OCI-LY1 (cell line): ENCODE measurements around the gene EPDR1.

Experiments used
- H2AFZ ChIP-seq: fragments of 200-600 bp; sonication (generic), shearing (Covaris generic); 2 replicates; pipeline ENCODE4 v1.6.0; 2014; ENCODE audit warnings: antibody characterized with exemption, mild to moderate bottlenecking, low read length
- H3F3A ChIP-seq: fragments of 200-600 bp; sonication (generic), shearing (Covaris generic); 2 replicates; pipeline ENCODE4 v1.6.0; 2014; ENCODE audit warnings: mild to moderate bottlenecking, antibody characterized with exemption, low read length, moderate library complexity; ENCODE audit not compliant: insufficient read depth
- H3K27ac ChIP-seq: fragments of 200-600 bp; sonication (generic); 2 replicates; pipeline ENCODE4 v1.5.1; 2014; ENCODE audit warnings: low read length, mixed run types, mild to moderate bottlenecking, low read depth; ENCODE audit not compliant: poor library complexity, severe bottlenecking
- H3K27me3 ChIP-seq: fragments of 200-600 bp; sonication (generic); 2 replicates; pipeline ENCODE4 v1.6.0; 2014; ENCODE audit warnings: antibody characterized with exemption, mild to moderate bottlenecking, low read length, moderate library complexity; ENCODE audit not compliant: insufficient read depth
- H3K36me3 ChIP-seq: fragments of 200-600 bp; sonication (generic); 2 replicates; pipeline ENCODE4 v1.6.1; 2014; ENCODE audit warnings: mild to moderate bottlenecking, antibody characterized with exemption, low read length, moderate library complexity, mixed read lengths; ENCODE audit not compliant: insufficient read depth
- H3K4me1 ChIP-seq: fragments of 200-600 bp; sonication (generic); 2 replicates; pipeline ENCODE4 v1.5.1; 2014; ENCODE audit warnings: mild to moderate bottlenecking, low read length, moderate library complexity; ENCODE audit not compliant: insufficient read depth, severe bottlenecking
- H3K4me2 ChIP-seq: fragments of 200-600 bp; sonication (generic), shearing (Covaris generic); 2 replicates; pipeline ENCODE4 v1.6.1; 2014; ENCODE audit warnings: low read length
- H3K4me3 ChIP-seq: fragments of 200-600 bp; sonication (generic); 2 replicates; pipeline ENCODE4 v1.5.1; 2014; ENCODE audit warnings: low read length, low read depth, mild to moderate bottlenecking, mixed read lengths; ENCODE audit not compliant: poor library complexity, severe bottlenecking
- H3K79me2 ChIP-seq: fragments of 200-600 bp; shearing (Covaris generic); 2 replicates; pipeline ENCODE4 v1.6.1; 2016; ENCODE audit warnings: mixed run types, low read length, mixed read lengths; ENCODE audit not compliant: insufficient read depth
- H3K9ac ChIP-seq: fragments of 200-600 bp; sonication (generic), shearing (Covaris generic); 2 replicates; pipeline ENCODE4 v1.6.1; 2014; ENCODE audit warnings: mild to moderate bottlenecking, low read length, mixed read lengths
- H3K9me2 ChIP-seq: fragments of 200-600 bp; sonication (generic), shearing (Covaris generic); 2 replicates; pipeline ENCODE4 v1.6.1; 2014; ENCODE audit warnings: low read depth, mild to moderate bottlenecking, low read length, mixed read lengths
- H3K9me3 ChIP-seq: fragments of 200-600 bp; shearing (Covaris generic); 2 replicates; pipeline ENCODE4 v1.6.1; 2014; ENCODE audit warnings: low read length, mixed read lengths
- H4K20me1 ChIP-seq: fragments of 200-600 bp; sonication (generic), shearing (Covaris generic); 2 replicates; pipeline ENCODE4 v1.6.0; 2016; ENCODE audit warnings: mild to moderate bottlenecking, low read length; ENCODE audit not compliant: insufficient read depth
- CTCF ChIP-seq: fragments of 200-600 bp; sonication (generic), shearing (Covaris generic); IDR thresholded peaks from 2 replicates; pipeline ENCODE4 v1.5.1; 2017; ENCODE audit warnings: mild to moderate bottlenecking, antibody characterized with exemption, low read length, moderate library complexity, mixed read lengths
- EZH2 ChIP-seq: fragments of 200-600 bp; sonication (generic), shearing (Covaris generic); IDR thresholded peaks from 2 replicates; pipeline ENCODE4 v1.8.0; 2017; ENCODE audit warnings: borderline replicate concordance, mixed run types, mild to moderate bottlenecking, antibody characterized with exemption, low read length, moderate library complexity, mixed read lengths

EPDR1 gene

GRCh38 chr7:37894671-37895070 is 25.8 kb upstream of the EPDR1 start:
- Histone ChIP-seq H3K9ac (no peak overlapping the region), H3K27me3 (no peaks in the 10 kb centered on the region), H3K4me2 (no peak overlapping the region), H3F3A (no peaks in the 10 kb centered on the region), H3K27ac (no peak overlapping the region), H3K9me3 (no peaks in the 10 kb centered on the region), H4K20me1 (no peaks in the 10 kb centered on the region), H2AFZ (no peak overlapping the region), H3K79me2 (no peaks in the 10 kb centered on the region), H3K9me2 (no peaks in the 10 kb centered on the region), H3K4me3 (no peak overlapping the region), H3K36me3 (no peaks in the 10 kb centered on the region), H3K4me1 (no peaks in the 10 kb centered on the region)
- no peak for TF ChIP-seq EZH2
- no peak for TF ChIP-seq CTCF

- H3K4me2 ChIP-seq, result no peak overlapping the region
- H3K9me3 ChIP-seq, result no peaks in the 10 kb centered on the region
- no peak overlapping the region for H2AFZ ChIP-seq
- no peak overlapping the region for H3K4me3 ChIP-seq
- no peaks in the 10 kb centered on the region for H3K27me3 ChIP-seq
- TF ChIP-seq CTCF (no peak), EZH2 (no peak)
- H3K9me2 ChIP-seq, result no peaks in the 10 kb centered on the region
- H3K79me2 ChIP-seq, result no peaks in the 10 kb centered on the region
- no peak overlapping the region for H3K9ac ChIP-seq
- H3K27ac ChIP-seq, result no peak overlapping the region
- H3F3A ChIP-seq, result no peaks in the 10 kb centered on the region
- H3K36me3 ChIP-seq, result no peaks in the 10 kb centered on the region
- H3K4me1 ChIP-seq, result no peaks in the 10 kb centered on the region
- no peaks in the 10 kb centered on the region for H4K20me1 ChIP-seq
Measured at GRCh38 chr7:37899712-37900247, 20.7 kb upstream of the EPDR1 start.

DNA sequence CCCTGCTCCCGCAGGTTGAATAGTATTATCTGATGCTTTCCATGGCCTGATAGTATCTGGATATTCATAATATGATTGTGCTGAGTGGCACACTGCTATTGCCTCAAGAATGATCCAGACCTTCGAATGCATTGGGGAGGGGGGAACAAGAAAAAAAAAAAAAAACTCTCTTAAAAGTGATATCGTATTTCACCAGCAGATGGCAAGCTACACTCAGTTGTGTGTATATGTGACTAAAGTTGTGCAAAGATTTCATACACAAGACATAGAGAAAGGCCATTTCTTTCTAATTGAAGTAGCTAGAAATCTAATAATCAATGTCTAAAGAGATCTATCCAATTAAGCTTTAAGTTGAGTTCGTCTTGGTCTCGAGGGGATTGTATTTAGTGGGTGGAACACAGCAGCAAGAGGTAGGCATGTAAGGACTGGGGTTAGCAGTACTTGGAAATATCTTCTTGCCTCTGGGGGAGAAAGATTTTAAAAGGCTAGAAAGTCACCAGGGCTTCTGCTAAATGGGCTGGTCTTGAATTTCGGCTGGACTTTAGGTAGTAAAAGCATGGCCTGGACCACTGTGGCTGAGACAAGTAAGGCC is 19.1 kb upstream of the EPDR1 start:
- Histone ChIP-seq H3K4me2 (no peak overlapping the region), H2AFZ (no peak overlapping the region)
- peak; percentile 81 for TF ChIP-seq CTCF
- TF ChIP-seq EZH2, result no peak

More for the DNA sequence above, 19.1 kb upstream of the EPDR1 start:
- no peaks in the 10 kb centered on the region for H3K79me2 ChIP-seq
- H3K27me3 ChIP-seq, result no peaks in the 10 kb centered on the region
- H3K4me3 ChIP-seq, result no peak overlapping the region
- H3F3A ChIP-seq, result no peaks in the 10 kb centered on the region
- no peaks in the 10 kb centered on the region for H3K4me1 ChIP-seq
- H3K9me3 ChIP-seq, result no peaks in the 10 kb centered on the region
- H3K9ac ChIP-seq, result no peak overlapping the region
- no peak overlapping the region for H3K27ac ChIP-seq
- H4K20me1 ChIP-seq, result no peaks in the 10 kb centered on the region
- H3K36me3 ChIP-seq, result no peaks in the 10 kb centered on the region
- H3K9me2 ChIP-seq, result no peaks in the 10 kb centered on the region
